ENCODE measurements around the gene ALB.
A peak's percentile ranks its signal among the peaks of the same experiment; 100 is the strongest.

GRCh38 chr4:73446336-73446938 is 42.4 kb downstream of the ALB start:
- TF ChIP-seq CTCF (IDR thresholded peaks at IDR 0.05) (peak; percentile 87), EZH2 (IDR thresholded peaks at IDR 0.05) (no peak), EZH2phosphoT487 (IDR thresholded peaks at IDR 0.05) (no peak)

All from neural progenitor cell (in vitro differentiated cells).